Sciatic nerve (tissue), 2 donors: Measurements from ENCODE around the gene ADGRF1. TPM values are rescaled to one million over a fixed set of nuclear protein-coding genes. Genes with fewer than 3 reads are reported as not detected.
A peak's percentile ranks its signal among the peaks of the same experiment; 100 is the strongest.
"Not testable (repeated sequence)": the region's sequence is repeated elsewhere in the genome, so short reads cannot be mapped to it uniquely, and the experiment has no call there.

Source experiments
- ATAC-seq: fragments of 200-7000 bp; cut with Tn5 transposase; one replicate; pipeline ENCODE4 v1.9.1; 2020; ENCODE audit warnings: mild to moderate bottlenecking, moderate library complexity
- DNase-seq: peaks from one replicate; pipeline ENCODE4 v3.0.0-alpha.2; 2020; ENCODE audit warnings: low spot score
- intact Hi-C: fragments of 100-400 bp; cut with DNase I; formaldehyde crosslinking; loops from one replicate; pipeline ENCODE4 v1.14.2; 2022
- total RNA-seq: library from RNA; stranded (reverse); fragmentation: NEBNext Ultra II Directional; extraction: Animal tissue kit (Norgen Biotek cat#: 25700); gene quantifications from one replicate; pipeline ENCODE4 v1.2.1, GENCODE V29; 2021
- donor health status: DM: no; HTN: no; CAD: no.
- donor health status: DM: no; HTN: no; CAD: no.

Gene ADGRF1
- total RNA-seq, 1 donor from 2014 or later = 0.09 TPM

DNA sequence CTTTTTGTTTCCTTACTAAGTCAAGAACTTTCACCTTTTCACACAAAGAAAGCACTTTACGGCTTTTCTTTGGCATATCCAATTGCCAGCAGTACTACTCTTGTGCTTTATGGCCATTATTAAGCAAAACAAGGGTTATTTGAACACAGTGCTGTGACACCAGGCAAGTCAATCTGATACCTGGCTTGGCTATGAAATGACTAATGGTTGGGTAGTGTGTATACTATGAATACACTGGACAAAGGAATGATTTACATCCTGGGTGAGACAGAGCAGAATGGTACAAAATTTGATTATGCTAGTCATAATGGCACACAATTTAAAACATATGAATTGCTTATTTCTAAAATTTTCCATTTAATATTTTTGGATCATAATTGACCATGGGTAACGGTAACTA is 22.1 kb upstream of the ADGRF1 start:
- intact Hi-C loops = no loop called here
- ATAC-seq = no peak

GRCh38 chr6:47062346-47062745 is 20.2 kb upstream of the ADGRF1 start:
- DNase-seq (no peak), ATAC-seq (no peak)
- intact Hi-C loops = no loop called here

More for the DNA sequence above, 22.1 kb upstream of the ADGRF1 start:
- DNase-seq = no peak

DNA sequence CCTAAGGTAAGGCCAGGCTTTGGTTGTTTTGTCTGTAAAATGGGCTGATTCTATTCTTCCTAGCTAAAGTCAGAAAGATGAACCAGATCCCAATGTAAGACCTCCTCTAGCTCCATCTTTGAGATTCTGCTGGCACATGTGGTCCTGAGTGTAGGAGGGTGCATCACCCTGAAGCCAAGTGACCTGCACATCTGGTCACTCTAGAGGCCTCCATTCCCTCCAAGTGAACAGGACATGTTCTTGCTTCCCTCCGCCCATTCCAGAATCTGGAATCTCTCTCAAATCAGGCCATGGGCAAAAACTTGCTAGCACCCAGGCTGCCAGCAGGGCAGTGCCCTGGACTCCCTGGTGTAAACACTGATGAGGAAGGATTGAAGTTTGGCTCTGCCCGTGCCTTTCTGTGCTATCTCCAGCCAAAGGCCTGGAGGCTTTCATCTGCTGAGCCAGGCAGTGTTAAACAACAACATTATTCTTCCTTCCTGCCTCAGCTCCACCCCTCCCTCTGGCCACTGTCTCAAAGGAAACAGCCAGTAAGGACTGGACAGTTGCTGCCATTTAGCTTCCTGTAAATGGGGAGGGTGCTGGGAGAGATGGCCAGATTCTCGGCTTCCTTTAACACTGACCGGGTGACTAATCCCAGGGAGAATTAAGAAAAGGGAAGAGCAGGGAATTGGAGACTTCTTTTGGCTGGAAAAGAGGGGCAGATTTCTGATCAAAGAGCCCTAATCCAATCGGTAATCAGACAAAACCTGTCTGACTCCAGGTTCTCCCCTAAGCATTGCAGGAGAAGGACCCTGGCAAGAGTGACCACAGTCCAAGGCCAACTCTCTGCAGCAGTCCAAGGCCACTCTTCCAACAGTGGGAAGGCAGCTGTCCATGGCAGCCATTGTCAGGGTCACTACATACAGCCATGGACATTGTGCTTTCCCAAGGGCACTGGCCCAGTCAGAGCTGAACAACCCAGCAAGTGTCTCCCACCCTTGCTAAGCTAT is 19.5 kb upstream of the ADGRF1 start:
- intact Hi-C loops = no loop called here
- no peak for DNase-seq
- peak; percentile 82 for ATAC-seq

GRCh38 chr6:47059216-47059885 is 17.2 kb upstream of the ADGRF1 start:
- intact Hi-C loops = no loop called here
- no peak for ATAC-seq
- DNase-seq = no peak

GRCh38 chr6:47057830-47058540 is 15.9 kb upstream of the ADGRF1 start:
- ATAC-seq (no peak), DNase-seq (no peak)

GRCh38 chr6:47056832-47057231 is 14.7 kb upstream of the ADGRF1 start:
- no peak for DNase-seq
- intact Hi-C loops = no loop called here
- no peak for ATAC-seq

More at GRCh38 chr6:47057830-47058540, 15.9 kb upstream of the ADGRF1 start:
- intact Hi-C loops = no loop called here

DNA sequence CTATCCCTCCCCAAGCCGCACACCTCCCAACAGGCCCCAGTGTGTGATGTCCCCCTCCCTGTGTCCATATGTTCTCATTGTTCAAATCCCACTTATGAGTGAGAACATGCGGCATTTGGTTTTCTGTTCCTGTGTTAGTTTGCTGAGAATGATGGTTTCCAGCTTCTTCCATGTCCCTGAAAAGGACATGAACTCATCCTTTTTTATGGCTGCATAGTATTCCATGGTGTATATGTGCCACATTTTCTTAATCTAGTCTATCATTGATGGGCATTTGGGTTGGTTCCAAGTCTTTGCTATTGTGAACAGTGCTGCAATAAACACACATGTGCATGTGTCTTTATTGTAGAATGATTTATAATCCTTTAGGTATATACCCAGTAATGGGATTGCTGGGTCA is 12.2 kb upstream of the ADGRF1 start:
- DNase-seq, intact Hi-C loops, ATAC-seq: not testable (repeated sequence)

DNA sequence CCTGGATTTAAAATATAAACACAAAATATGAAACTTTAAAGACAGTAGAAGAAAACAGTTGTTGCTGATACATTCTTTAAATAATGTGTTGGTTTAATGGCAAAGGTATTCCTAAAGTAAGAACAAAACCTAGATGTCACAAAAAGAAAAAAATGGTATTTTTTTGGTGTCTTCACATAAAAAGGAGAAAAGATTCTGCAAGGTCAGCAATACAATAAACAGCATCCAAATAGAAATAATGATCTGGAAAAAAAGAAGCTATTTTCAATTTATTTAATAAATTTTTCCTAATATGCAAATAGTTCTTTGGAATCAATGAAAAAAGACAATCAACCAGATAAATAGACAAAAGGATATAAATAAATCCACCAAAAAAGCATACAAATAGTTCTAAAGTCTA is 6.5 kb upstream of the ADGRF1 start:
- no peak for ATAC-seq
- intact Hi-C loops = no loop called here
- DNase-seq = no peak

DNA sequence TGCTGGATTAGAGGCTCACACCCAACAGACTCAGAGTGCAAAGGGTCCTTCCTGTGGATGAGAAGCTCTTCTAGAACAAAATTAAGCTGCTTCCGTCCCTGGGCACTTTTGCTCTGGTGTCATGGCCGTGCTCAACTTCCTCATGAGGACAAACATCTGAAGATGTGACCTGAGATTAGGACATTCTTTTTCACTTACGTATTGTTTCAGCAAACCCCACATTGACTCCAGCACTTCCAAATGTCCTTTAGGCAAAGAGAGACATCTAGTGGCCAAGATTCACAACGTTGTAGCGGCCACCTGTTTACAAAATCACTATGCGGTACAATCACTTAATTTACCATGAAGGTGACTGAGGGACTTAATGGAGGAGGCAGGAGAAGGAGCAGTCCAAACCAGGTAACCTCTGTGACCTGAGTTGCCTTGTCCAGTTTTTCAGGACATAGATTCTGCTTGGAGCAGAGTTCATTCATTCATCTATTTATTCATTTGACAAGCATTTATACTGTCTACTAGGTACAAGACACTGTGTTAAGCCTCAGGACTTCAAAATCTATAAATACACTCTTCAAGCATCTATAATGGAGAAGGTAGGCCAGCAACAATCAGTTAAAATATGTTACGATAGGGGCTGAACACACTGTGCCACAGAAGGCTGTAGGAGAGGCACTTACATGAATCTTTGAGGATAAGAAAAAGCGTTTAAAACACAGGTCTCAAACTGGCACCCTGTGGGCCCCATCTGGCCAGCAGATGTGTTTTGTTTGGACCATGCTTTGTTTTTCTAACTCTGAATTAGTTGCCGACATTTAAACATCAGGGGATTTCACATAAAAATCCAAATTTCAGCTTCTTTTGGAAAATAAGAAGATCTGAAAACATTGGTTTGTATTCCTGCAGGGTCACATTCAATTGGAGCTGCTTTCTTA is 5.6 kb upstream of the ADGRF1 start:
- intact Hi-C loops = no loop called here
- DNase-seq (no peak), ATAC-seq (peak; percentile 96)

DNA sequence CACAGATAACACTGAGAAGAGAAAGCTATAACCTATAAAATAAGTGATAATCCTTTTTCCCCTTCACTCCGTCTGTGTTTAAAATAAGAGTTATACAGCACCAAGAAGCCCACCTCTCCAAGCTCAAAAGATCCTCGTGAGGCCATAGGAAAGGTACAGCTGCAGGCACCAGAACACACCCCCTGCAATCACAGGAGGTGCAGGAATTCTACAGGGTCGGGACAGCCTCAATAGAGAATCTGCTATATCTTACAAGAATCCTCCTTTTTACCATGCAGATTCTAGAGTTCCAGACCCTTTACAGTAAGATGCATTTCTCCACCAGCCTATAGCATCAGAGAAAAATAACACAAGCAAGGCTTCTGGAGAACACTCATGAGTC is 5.0 kb upstream of the ADGRF1 start:
- intact Hi-C loops = no loop called here
- no peak for ATAC-seq
- no peak for DNase-seq

DNA sequence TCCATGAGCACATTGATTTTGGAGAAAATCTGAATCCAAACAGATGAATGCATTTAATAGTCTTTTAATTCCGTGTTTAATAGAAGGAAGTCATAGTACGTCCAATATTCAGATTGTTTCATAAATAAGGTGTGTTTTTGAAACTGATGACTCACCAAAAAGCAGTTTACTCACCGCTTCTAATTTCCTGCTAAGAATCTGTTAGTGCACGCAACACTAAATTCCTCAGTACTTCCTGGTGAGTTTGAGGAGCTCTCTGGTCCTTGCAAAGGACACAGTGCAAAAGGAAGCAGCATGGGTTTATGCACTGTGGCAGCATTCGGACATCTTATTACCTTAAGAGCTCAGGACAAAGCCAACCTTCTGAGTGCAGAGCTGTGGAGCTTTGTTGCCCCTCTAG is 2.3 kb upstream of the ADGRF1 start:
- ATAC-seq = no peak
- no peak for DNase-seq
- intact Hi-C loops = no loop called here

- intact Hi-C loops = no loop called here
- no peak for DNase-seq
- no peak for ATAC-seq
These were observed 1.2 kb upstream of the ADGRF1 start for GRCh38 chr6:47043286-47043685.

DNA sequence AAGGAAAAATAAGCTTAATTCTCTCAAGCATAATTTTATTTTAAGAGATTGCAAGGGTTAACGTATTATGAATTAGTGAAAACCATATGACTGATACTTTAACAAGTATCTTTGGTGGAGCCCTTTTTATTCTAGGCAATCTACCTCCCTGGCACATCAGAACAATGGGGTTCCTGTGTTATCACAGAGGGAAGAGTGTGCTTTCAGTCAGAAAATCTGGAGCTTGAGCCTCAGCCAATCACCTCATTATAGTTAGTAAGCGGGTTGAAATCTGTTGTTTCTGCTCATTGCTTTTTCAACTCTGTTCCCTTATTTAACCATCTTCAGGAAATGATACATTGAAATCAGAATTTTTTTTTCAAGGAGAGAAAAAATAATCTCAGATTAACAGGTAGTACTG is 391 bp downstream of the ADGRF1 start:
- ATAC-seq (no peak), DNase-seq (no peak)
- intact Hi-C loops = no loop called here

DNA sequence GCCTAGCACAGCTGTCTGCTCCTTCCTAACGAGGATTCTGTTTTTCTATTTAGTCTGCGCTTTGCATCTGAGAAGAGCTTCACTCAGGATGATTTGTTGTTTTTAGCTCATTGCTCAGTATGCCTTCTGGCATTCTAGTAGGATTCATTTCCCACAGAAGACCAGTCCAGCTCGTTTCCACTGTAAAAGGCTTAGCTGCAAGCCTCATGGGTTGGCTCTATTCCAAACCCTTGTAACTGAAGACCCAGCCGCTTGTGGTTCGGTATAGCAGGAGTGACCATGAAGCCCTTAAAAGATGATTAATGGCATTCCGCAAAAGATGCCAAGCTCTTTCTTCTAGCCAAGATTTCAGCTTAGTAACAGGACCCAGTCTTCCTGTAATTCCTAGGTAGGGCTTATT is 7.2 kb downstream of the ADGRF1 start:
- peak; percentile 61 for ATAC-seq
- DNase-seq = no peak

GRCh38 chr6:47034421-47034820 is 7.7 kb downstream of the ADGRF1 start:
- DNase-seq (no peak), ATAC-seq (no peak)
- intact Hi-C loops = no loop called here

More for the DNA sequence above, 7.2 kb downstream of the ADGRF1 start:
- intact Hi-C loops = no loop called here

DNA sequence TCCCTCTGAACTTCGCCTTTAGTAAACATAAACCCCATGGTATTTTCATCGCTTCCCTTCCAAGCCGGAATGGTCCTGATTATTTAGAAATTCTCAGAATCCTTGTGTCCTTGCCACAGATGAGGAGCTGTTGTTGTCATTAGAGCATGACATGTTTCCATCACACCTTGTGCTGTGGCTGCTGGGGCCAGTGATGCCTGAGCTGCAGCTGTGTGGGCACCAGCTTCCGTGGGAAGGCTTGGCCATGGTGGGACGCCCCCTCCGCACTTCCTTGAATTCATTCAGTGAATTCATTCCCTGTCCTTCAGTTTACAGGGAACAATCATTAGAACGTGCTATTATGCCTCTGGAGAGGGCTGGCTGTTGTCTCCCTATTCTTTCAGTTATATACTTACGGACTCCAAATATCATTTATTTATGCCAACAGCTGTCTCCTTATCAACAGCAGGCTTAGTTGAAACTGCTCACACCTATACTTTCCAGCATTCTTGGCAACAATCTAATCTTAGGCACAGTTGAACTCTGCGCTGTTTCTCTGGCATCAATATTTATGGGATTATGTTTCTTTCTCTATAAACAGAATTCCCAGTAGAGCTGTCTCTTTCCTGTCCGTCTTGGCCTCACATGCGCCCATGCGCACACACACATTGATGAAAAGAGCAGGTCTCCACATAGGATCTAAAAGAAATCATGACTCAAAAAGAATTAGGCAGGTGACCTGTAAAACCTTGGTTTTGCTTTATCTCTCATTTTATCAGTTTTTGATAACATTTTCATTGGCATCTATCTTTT is 9.0 kb downstream of the ADGRF1 start:
- intact Hi-C loops = no loop called here
- no peak for ATAC-seq
- DNase-seq = no peak

DNA sequence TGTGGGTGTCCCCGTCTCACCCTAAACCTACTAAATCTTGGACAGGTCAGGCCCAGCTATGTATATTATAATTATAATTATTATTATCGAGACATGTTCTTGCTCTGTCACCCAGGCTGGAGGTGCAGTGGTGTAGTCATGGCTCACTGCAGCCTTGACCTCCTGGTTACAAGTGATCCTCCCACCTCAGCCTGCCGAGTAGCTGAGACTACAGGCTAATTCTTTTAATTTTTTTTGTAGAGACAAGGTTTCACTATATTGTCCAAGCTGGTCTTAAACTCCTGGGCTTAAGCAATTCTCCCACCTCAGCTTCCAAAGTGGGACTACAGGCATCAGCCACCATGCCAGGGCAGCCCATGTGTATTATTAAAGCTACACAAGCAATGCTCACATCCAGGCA is 10.5 kb downstream of the ADGRF1 start:
- ATAC-seq = no peak

More for the DNA sequence above, 10.5 kb downstream of the ADGRF1 start:
- intact Hi-C loops = no loop called here
- DNase-seq = no peak
